ENCODE results near the gene TBRG4.

TBRG4 gene

GRCh38 chr7:45089341-45089891, 22.1 kb downstream of the TBRG4 start:
- no peak for DNase-seq (ENCODE audit: low read depth)

- no peak for DNase-seq (ENCODE audit: low read depth)
Measured at GRCh38 chr7:45088821-45089340, 22.6 kb downstream of the TBRG4 start, which contains the start of gene NACAD. Gene NACAD, minus strand, starts transcription at chr7:45088969. Its CDS starts 75 bp downstream, at chr7:45088894.

- no peak for DNase-seq (ENCODE audit: low read depth)
Measured at GRCh38 chr7:45088146-45088701, 23.3 kb downstream of the TBRG4 start.

DNA sequence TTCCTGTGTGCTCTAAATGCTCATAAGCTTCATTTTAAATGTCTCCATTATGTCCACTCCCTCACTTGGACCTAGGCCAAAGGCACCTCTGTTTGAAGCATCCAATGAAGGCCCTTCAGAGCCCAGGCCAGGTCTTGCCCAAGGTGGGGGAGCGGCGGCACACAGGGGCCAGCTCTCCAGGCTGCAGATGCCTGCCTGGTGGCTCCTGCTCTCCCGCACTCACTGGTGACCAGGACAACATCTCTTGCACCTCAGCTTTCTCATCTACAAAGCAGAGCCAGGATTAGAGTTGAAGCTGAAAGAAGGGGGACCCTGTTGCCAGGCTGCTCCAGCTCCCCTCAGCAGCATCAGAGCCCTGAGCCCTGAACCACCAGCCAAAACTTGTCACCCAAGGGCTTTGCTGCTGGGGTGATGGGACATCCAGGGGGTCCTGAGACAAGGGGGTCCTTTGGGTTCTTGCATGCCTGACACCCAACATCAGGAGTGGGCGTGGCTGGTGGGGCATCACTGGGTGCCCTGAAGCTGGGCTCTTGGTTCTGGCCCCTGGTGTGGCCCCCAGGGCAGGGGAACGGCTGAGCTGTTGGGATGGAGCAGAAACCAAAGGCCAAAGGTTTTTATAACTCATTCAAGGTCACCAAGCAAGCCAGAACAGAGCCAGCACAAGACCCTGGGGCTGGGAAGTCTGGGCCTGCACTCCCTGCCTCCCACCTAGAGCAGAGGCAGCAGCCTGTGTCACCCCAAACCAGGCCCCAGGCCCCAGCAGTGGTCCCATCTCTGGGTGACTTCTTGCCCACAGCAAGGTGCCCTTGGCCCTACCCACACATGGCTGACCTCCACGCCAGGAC, 24.0 kb downstream of the TBRG4 start:
- DNase-seq (ENCODE audit: low read depth): no peak

- no peak for DNase-seq (ENCODE audit: low read depth)
Measured at GRCh38 chr7:45086331-45087065, 25.0 kb downstream of the TBRG4 start.

GRCh38 chr7:45085619-45086200, 25.8 kb downstream of the TBRG4 start:
- no peak for DNase-seq (ENCODE audit: low read depth)

- no peak for DNase-seq (ENCODE audit: low read depth)
Measured at GRCh38 chr7:45084901-45085618, 26.4 kb downstream of the TBRG4 start.

- DNase-seq (ENCODE audit: low read depth): no peak
Measured at GRCh38 chr7:45084336-45084735, 27.2 kb downstream of the TBRG4 start.

DNA sequence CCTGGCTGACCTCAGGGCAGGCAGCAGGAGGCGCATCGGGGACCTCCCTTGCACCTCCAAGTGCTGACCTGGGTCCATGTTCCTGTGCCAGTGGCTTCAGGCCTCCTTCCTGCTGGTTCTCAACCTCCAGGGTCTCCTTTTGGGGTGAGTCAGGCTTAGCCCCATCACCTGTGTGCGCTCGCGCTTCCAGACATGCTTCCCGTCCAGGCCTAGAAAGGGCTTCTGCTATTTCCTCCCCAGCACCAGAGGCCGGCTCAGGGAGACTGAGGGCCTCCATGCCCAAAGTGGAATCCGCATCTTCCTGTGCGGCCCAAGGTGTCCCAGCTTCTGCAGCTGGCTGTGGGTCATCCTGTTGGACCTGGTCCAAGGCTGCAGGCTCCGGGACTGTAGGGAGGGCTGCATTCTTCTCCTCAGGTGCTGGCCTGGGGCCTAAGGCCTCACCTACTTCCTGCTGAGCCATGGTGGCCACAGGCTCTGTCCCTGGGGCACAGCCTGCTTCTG, 28.6 kb downstream of the TBRG4 start:
- no peak for DNase-seq (ENCODE audit: low read depth)

- no peak for DNase-seq (ENCODE audit: low read depth)
Measured at GRCh38 chr7:45082031-45082830, 29.3 kb downstream of the TBRG4 start.

DNA sequence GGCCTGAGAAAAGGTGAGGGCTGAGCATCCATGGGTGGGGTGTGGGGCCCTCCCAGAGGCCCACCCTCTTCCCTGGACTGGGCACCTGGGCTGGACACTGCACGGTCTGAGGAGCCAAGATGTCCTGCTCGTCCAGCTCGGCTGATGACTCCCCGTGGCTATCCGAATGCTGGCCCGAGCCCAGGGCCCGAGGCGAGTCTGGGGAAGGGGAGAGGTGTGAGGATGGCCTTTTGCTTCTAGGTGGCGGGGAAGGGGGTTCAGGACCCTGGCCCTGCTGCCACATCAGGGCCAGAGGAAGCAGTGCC, 29.9 kb downstream of the TBRG4 start:
- DNase-seq (ENCODE audit: low read depth): no peak

- DNase-seq (ENCODE audit: low read depth): no peak
Measured at GRCh38 chr7:45080958-45081669, 30.4 kb downstream of the TBRG4 start.

DNA sequence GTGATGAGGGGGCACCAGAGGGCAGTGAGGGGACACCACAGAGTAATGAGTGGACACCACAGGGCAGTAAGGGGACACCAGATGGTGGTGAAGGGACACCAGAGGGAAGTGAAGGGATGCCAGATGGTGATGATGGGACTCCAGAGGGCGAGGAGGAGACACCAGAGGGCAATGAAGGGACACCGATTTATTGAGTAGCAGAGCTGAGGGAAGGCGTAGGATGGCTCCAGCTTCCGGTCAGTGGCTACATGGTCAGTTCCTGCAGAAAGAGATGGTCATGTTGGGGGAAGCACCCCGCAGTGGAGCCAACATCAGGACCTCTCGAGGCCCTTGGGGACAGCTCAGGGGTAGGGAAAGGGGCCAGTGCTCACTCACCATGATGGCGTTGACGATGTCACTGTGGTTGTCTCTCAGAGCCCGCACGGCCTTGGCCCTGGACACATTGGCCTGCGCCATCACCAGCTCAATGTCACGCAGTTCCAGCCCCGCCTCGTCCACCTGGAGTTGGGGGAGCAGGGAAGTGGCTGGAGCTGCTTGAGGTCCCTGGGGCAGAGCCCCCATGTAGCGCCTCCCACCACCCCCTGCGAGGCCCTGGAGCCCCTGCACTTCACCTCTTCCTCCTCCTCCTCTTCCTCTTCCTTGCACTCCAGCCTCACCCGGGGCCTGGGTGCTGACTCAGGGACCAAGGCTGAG, 31.1 kb downstream of the TBRG4 start:
- DNase-seq (ENCODE audit: low read depth): no peak

GRCh38 chr7:45078125-45078681, 33.3 kb downstream of the TBRG4 start:
- no peak for DNase-seq (ENCODE audit: low read depth)

DNA sequence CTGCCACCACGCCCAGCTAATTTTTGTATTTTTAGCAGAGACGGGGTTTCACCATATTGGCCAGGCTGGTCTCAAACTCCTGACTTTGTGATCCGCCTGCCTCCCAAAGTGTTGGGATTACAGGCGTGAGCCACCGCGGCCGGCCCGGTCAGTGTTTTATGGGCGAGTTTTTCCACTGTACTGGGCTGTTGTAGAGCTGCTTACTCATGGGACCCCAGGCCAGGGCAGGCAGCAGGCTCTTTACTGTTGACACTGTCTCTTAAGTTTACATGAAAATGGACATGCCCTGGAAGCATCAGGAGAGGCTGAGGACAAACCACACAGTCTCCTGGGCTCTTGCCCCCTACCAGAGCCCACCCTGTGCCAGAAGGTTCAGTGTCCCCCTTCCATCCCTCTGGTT, 33.9 kb downstream of the TBRG4 start:
- no peak for DNase-seq (ENCODE audit: low read depth)

- no peak for DNase-seq (ENCODE audit: low read depth)
Measured at GRCh38 chr7:45076946-45077345, 34.6 kb downstream of the TBRG4 start.

GRCh38 chr7:45075871-45076796, 35.4 kb downstream of the TBRG4 start:
- no peak for DNase-seq (ENCODE audit: low read depth)

DNA sequence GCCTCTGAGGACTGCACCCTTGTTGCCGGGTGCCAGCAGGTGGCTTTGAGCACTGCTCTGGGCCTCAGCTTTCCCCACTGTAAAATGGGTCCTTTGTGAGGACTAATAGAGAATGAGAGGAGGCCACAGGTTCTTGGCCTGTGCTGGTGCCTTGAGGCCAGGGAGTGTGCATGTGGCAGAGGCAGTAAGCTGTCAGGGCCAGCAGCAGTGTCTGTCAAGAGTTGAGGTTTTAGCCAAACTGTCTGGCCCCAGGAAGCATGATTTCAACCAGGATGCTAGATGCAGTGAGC, 36.2 kb downstream of the TBRG4 start:
- DNase-seq (ENCODE audit: low read depth): no peak
